ENCODE data around the gene TNFRSF6B.

The TNFRSF6B gene

DNA sequence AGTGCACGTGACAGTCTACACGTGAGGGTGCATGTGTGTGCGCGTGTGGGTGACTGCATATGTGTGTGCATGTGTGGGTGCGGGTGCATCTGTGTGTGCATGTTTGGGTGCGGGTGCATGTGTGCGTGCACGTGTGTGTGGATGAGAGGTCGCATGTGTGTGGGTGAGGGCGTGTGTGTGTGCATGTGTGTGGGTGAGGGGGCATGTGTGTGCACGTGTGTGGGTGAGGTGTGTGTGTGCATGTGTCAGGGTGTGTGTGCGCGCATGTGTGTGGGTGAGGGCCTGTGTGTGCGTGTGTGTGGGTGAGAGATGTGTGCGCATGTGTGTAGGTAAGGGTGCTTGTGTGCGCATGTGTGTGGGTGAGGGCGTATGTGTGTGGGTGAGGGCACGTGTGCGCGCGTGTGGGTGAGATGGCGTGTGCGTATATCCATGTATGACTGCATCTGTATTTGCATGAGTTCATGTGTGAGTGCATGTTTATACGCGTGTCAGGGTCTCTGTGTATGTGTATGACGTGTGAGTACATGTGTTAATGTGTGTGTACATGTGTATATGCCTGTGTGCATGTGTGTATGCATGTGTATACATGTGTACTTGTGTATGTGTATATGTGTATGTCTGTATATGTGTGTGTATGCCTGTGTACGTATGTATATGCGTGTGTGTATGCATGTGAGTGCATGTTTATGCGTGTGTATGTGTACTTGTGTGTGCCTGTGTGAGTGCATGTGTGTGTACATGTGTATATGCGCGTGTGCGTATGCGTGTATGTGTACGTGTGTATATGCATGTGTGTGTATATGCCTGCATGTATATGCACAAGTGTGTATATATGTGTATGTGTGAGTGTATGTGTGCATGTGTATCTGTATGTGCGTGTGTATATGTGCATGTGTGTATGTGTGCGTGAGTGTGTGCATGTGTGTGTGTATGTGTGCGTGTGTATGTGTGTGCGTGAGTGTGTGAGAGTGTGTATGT lies 36.0 kb downstream of the TNFRSF6B start:
- TF ChIP-seq ZFX (IDR thresholded peaks at IDR 0.05): no peak
- TF ChIP-seq, protein P1, sequence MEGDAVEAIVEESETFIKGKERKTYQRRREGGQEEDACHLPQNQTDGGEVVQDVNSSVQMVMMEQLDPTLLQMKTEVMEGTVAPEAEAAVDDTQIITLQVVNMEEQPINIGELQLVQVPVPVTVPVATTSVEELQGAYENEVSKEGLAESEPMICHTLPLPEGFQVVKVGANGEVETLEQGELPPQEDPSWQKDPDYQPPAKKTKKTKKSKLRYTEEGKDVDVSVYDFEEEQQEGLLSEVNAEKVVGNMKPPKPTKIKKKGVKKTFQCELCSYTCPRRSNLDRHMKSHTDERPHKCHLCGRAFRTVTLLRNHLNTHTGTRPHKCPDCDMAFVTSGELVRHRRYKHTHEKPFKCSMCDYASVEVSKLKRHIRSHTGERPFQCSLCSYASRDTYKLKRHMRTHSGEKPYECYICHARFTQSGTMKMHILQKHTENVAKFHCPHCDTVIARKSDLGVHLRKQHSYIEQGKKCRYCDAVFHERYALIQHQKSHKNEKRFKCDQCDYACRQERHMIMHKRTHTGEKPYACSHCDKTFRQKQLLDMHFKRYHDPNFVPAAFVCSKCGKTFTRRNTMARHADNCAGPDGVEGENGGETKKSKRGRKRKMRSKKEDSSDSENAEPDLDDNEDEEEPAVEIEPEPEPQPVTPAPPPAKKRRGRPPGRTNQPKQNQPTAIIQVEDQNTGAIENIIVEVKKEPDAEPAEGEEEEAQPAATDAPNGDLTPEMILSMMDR (conservative IDR thresholded peaks at IDR 0.05): no peak
- no peak overlapping the region for H3K27ac ChIP-seq

DNA sequence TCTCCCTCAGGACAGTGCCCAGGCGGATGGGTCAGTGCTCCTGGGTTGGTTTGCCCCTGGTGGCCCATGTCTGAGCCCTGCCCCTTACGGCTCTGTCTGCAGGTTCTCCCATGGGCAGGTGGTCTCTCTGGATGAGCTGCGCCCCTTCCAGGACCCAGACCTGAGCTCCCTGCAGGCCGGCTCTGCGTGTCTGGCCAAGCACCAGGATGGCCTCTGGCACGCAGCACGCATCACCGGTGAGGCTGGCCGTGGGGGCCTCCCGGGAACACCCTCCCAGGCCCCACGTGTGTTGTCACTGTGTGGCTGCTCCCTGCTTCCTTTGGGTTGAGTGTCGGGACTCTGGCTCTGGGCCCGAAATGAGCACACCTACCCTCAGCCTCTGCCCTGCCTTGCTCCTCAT lies 36.7 kb downstream of the TNFRSF6B start:
- H3K27ac ChIP-seq: no peak overlapping the region
- TF ChIP-seq, protein P1 (conservative IDR thresholded peaks at IDR 0.05): no peak
- no peak for TF ChIP-seq ZFX (IDR thresholded peaks at IDR 0.05)

DNA sequence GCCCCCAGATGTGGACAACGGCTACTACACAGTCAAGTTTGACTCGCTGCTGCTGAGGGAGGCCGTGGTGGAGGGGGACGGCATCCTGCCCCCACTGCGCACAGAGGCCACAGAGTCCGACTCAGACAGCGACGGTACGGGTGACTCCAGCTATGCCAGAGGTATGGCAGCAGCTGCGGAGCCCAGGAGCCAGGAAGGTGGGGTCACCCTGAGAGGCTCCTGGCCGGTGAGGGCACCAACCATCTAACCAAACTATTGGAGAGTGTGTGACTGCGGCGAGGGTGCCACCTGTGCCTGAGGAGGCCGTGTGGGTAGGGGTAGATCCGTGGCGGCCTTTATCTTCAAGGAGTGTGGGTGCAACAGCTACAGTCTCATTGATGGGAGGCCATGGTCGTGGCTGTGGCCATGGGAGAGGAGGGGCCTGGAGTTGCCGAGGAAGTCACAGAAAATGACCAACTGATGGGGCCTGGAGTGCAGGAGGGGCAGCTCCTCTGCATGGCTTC lies 37.2 kb downstream of the TNFRSF6B start:
- no peak for TF ChIP-seq ZFX (IDR thresholded peaks at IDR 0.05)
- TF ChIP-seq, protein P1 (conservative IDR thresholded peaks at IDR 0.05): no peak

DNA sequence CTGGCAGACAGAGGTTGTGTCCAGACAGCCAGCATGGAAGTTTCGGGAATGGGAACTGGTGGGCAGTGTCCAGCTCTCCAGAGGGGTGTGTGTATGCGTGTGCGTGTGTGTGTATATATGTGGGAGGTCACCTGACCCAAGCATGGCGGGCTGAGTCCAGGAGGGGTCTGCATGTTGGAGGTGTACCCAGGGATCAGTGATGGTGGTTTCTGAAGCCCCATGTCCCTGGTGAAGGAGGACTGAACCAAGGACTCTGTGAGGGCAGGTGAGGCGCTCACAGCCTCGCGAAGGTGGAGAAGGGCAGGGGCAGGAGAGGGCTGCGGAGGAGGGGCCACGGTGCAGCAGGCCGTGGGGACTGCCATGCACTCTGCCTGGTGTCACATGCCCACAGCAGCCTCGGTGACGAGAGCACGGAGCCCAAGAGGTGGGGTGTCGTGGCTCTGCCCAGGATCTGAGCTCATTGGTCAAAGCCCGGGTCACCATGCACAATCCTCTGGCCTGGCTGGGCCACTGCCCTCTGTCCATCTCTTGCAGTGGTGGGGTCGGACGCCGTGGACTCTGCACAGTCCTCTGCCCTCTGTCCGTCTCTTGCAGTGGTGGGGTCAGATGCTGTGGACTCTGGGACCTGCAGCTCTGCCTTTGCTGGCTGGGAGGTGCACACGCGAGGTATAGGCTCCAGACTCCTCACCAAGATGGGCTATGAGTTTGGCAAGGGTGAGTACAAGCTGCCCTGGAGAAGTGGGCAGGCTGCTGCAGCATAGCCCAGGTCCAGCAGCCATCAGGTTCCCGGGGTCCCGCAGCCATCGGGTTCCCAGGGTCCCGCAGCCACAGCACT lies 37.9 kb downstream of the TNFRSF6B start:
- TF ChIP-seq, protein P1 (conservative IDR thresholded peaks at IDR 0.05): no peak
- no peak for TF ChIP-seq ZFX (IDR thresholded peaks at IDR 0.05)
- no peak overlapping the region for H3K27ac ChIP-seq

More for the DNA sequence above, 37.2 kb downstream of the TNFRSF6B start:
- no peak overlapping the region for H3K27ac ChIP-seq

DNA sequence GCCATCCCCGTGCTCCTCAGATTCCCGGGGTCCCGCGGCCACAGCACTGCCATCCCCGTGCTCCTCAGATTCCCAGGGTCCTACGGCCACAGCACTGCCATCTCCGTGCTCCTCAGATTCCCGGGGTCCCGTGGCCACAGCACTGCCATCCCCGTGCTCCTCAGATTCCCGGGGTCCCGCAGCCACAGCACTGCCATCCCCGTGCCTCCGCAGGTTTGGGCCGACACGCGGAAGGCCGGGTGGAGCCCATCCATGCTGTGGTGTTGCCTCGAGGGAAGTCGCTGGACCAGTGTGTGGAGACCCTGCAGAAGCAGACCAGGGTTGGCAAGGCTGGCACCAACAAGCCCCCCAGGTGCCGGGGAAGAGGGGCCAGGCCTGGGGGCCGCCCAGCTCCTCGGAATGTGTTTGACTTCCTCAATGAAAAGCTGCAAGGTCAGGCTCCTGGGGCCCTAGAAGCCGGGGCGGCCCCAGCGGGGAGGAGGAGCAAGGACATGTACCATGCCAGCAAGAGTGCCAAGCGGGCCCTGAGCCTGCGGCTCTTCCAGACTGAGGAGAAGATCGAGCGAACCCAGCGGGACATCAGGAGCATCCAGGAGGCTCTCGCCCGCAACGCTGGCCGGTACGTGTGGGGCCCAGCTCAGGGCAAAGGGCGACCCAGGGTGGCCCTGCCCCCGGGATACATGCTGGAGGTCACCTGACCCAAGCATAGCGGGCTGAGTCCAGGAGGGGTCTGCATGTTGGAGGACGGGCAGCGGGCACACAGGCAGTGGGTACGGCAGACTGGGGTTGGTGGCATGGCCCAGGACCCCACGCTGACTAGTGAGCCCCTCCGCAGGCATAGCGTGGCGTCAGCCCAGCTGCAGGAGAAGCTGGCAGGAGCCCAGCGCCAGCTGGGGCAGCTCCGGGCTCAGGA lies 38.8 kb downstream of the TNFRSF6B start:
- H3K27ac ChIP-seq: no peak overlapping the region
- no peak for TF ChIP-seq ZFX (IDR thresholded peaks at IDR 0.05)
- TF ChIP-seq, protein P1 (conservative IDR thresholded peaks at IDR 0.05): no peak

DNA sequence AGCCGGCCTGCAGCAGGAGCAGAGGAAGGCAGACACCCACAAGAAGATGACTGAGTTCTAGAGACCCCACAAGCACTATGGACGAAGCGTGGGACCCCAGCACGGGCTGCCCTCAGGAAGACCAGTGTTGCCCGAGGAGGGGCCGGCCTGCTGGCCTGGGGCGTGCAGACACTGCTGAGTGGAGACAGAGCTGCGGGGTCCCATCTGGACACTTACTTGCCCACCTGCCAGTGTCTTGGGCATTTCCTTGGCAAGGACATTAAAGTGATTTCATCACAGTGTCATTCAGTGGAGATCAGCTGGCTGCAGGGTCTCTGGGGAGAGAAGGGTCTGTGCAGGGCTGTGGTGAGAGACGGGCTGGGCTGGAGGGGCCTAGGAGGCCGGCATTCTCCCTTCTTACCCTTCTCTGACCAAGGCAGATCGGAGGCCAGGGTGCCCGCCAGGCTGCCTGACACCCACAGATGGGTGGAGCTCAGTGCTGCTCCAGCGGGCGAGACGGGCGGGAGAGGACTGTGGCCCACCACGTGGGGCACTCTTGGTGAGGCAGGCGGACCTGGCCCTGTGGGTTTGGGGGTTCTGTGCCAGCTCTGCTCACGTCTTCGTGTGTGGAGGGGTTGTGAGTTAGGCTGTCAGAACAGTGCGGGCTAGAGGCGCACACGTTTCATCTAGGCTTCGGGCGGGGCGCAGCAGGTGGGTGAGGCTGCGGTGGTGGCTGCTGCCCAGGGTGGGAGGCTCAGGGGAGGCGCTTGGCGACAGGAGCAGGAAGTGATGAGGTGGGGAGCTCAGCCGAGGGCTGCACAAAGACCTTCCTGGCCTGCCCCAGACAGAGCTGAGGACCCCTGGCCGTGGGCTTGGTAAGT lies 39.6 kb downstream of the TNFRSF6B start, which contains the start of gene LIME1:
Gene LIME1, plus strand, starts transcription at position 806 of the 860 bp plus-strand sequence. CDS start 886 bp downstream, outside the sequence.
- TF ChIP-seq, protein P1 (conservative IDR thresholded peaks at IDR 0.05): no peak
- no peak for TF ChIP-seq ZFX (IDR thresholded peaks at IDR 0.05)

More for the DNA sequence above, 39.6 kb downstream of the TNFRSF6B start, which contains the start of gene LIME1:
- H3K27ac ChIP-seq: no peak within 1 kb of the TSS
